CD4-positive, alpha-beta T cell treated with Interferon gamma for 1 hour (primary cell): Measurements from ENCODE around the gene NUP85.
"Not testable (repeated sequence)": the region's sequence is repeated elsewhere in the genome, so short reads cannot be mapped to it uniquely, and the experiment has no call there.

Experiments used
- DNase-seq: peaks from one replicate; pipeline ENCODE4 v3.0.0-alpha.2; 2020

NUP85 gene

DNA sequence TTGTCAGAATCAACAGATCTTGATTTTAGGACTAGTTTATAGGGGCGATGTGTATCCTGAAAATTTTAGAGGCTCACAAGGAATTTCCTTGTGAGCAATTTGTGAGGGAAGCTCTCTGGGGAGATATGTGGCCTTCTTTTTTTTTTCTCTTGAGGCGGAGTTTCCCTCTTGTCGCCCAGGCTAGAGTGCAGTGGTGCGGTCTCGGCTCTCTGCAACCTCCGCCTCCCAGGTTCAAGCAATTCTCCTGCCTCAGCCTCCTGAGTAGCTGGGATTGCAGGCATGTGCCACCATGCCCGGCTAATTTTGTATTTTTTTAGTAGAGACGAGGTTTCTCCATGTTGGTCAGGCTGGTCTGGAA, 1.6 kb downstream of the NUP85 start:
- not testable (repeated sequence) for DNase-seq

DNA sequence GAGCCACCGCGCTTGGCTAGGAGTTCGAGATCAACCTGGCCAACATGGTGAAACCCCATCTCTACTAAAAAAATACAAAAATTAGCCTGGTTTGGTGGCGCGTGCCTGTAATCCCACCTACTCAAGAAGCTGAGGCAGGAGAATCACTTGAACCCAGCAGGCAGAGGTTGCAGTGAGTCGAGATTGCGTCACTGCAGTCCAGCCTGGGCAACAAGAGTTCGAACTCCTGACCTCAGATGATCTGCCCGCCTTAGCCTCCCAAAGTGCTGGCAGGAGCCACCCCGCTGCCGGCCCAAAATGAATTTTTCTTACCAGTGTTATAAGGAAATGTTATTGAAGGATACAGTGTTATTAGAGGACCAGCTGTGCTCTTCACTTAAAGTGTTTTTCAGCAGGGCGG, 2.3 kb downstream of the NUP85 start:
- DNase-seq: no peak

DNA sequence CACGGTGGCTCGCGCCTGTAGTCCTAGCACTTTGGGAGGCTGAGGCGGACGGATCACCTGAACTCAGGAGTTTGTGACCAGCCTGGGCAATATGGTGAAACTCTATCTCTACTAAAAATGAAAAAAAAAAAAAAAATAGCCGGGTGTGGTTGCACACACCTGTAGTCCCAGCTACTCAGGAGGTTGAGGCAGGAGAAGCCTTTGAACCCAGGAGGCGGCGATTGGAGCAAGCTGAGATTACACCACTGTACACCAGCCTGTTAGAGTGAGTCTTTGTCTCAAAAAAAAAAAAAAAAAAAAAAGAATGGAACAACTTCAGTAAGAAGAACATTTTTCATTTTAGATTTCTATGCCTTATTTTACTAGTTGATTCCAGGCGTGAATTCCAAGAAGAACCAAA, 2.7 kb downstream of the NUP85 start:
- DNase-seq: no peak

DNA sequence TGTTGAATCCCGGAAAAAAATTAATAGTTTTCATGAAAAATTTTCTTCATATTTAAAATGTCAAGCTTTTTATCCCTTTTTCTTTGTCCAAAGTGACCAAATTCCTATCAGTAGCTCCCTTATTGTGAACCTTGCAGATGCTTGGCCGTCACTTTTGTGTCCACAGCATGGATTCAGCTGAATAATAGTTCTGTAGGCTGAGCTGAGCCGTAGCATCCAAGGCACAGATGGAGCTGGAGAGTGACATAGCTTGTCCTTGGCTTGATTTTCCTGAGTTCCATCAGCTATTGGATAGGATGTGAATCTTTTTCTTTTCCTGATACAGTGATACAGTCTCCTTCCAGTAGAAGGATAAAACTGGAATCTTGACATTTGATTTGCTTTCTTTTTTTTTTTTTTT, 3.6 kb downstream of the NUP85 start:
- no peak for DNase-seq

DNA sequence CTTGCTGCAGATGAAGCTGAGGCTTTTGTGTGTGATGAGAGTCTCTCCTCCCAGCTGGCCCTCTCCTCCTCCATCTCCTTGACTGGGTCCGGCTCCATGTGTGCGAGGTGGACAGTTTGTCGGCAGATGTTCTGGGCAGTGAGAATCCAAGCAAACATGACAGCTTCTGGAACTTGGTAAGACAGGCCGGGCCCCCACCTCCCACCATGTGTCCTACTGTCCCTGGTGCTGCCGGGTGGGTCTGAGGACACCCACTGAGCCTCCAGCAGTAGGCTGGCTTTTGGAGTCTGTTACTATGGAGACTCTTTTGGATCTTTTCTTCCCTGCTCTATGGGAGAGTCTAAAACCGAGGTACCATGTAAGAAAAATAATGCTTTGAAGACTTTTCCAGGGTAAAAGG, 12.7 kb downstream of the NUP85 start:
- no peak for DNase-seq

DNA sequence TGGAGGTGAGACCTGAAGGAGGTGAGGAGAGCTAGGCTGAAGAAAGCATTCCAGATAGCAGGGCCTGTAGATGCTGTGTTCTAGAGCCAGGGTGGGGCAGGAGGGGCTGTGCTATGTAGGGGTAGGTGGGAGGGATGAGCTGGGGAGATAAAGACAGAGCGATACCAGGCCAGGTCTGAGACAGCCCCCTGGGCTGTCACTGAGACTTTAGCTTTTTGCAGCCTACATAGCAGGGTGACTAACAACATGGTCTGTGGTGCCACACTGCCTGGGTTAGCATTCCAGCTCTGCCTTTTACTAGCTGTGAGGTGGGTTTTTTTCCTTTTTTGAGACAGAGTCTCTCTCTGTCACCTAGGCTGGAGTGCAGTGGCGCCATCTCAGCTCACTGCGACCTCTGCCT, 14.3 kb downstream of the NUP85 start:
- no peak for DNase-seq

DNA sequence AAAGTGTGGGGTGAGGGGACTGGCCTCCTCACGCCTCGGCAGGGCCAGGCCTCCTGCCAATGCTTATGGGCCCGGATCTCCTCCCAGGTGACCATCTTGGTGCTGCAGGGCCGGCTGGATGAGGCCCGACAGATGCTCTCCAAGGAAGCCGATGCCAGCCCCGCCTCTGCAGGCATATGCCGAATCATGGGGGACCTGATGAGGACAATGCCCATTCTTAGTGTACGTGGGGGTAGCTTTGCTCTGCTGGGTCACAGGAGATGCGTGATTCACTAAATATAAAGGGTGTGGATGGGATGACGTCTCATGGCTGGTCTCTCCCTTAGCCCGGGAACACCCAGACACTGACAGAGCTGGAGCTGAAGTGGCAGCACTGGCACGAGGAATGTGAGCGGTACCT, 19.5 kb downstream of the NUP85 start:
- no peak for DNase-seq

DNA sequence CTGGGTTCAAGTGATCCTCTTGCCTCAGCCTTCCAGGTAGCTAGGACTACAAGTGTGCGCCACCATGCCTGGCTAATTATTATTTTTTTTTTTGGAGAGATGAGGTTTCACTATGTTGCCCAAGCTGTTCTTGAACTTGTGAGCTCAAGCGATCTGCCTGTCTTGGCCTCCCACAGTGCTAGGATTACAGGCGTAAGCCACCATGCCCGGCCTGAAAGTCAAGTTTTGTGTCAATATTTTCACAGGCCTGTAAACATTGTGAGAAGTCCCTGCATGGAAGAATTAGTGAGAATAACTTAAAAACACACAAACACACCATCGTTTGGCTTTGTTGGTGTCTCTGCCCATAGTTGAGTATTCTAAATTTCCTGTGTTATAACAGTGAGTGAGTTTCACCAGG, 22.2 kb downstream of the NUP85 start:
- no peak for DNase-seq

DNA sequence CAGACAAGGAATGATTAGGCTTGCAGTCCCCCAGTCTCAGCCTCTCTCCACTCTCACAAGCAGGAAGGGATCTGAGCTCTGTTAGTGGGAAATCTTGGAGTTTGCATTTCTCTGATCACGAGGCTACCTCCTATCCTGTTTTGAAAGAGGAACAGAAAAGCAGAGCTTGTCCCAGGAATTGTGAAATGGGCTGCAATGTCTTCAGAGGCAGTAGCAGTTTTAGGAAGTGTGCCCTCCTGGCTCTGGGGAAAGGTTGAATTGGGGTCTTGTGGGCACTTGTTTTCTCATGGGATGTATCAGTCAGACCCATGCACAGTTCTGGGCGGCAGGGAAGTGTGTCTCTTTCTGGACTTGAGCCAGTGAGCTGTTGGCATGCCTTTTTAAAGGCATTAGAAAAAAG, 22.8 kb downstream of the NUP85 start:
- no peak for DNase-seq

DNA sequence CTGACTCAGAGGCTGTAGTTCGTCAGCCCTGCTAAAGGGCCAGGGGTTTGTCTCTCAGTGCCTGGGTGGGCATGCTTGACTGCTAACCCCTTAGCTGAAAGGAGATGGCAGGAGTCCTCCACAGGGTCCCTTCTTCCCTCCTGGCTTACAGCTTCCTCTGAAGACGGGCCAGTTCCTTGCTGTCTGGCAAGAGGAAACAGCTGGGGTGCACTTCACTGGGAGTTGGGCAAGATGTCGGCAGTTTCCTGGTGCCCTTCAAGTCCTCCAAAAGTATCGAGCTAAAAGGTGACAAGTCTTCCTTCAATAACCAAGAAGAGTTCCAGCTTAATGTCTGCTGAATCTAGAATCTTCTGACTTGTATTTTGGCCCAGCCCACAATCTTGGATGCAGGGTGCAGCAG, 23.4 kb downstream of the NUP85 start:
- DNase-seq: no peak

DNA sequence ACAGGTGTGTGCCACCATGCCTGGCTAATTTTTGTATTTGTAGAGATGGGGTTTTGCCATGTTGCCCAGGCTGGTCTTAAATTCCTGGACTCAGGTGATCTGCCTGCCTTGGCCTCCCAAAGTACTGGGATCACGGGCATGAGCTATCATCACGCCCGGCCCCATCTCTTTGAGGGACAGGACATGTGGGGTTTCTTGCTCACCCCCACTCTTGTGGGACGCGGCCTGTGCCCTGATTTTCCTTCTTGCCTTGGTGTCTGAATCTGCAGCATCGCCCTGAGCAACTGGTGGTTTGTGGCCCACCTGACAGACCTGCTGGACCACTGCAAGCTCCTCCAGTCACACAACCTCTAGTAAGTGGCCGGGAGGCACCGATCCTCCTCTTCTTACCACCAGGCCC, 25.6 kb downstream of the NUP85 start:
- DNase-seq: no peak

DNA sequence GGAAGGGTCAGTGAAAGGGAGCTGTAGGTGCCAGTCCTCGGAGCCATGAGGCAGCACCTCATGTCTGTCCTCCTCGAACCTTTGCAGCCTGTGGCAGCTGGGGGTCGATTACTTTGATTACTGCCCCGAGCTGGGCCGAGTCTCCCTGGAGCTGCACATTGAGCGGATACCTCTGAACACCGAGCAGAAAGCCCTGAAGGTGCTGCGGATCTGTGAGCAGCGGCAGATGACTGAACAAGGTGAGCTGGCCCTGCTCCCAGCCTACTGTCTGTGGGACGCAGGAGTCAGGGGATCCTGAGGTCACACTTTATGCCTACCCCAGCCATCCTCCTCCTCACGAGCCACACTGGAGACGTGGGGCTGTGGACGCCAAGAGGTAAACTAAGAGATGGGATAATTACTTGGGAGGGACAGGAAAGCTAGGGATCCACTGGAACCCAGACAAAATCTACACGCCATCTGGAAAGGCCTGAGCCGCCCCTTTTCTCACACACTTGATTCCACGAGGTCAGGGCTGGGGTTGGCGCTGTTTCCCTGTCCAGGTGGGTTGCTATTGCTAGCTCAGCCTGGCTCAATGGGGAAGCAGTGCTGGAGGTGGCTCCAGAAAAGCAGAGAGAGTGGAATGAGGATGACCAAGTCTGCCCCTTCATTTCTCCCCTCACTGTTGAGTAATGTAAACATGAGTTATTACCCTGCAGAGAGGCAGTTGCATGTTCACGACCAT, 26.4 kb downstream of the NUP85 start:
- DNase-seq: no peak

DNA sequence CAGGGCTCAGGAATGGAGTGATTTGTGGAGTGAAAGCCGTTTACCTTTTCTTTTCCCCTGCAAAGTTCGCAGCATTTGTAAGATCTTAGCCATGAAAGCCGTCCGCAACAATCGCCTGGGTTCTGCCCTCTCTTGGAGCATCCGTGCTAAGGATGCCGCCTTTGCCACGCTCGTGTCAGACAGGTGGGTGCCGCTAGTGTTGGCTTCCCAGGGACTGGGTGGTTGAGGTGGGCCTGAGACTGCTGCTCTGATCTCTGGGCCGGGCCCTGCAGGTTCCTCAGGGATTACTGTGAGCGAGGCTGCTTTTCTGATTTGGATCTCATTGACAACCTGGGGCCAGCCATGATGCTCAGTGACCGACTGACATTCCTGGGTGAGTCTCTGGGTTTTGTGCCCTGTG, 27.3 kb downstream of the NUP85 start:
- no peak for DNase-seq

DNA sequence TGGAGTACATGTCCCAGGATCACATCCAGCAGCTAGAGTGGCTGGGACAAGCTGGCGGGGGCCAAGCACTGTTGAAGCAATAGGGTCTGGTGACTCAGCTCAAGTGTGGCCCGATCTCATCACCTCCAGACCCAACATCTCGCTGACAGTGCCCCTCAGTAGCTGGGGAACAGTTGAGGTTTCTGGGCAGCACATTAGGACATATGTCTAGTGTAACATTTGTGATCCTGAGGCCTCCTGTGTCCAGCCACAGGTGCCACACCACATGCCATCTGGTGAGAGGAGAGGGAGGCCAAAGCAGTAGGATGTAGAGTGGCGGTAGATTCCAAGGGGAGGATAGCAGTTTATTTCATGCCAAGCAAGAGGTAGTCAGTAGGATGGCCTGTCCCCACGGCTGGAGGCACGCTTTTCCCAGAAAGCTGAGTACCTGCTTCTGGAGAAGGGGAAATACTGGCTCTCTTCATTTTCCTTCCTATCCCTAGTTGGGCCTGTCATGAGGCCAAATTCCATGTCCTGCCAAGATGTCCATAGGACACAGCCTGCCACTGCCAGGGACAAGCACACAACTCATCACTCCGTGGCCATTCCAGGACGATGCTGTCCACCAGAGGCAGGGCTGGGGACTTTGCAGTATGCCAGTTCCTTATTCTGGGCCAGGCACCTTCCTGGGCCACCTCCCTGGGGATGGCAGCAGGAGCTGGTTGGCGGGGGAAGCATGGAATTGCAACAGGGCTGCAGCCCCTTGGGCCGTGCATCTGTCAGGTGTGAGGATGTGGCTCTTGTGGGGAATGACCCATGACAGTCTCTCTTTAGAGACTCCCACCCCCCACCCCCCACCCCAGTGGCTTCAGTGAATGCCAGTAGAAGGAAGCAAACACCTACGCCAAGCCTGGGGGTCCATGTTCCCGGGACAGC, 31.9 kb downstream of the NUP85 start:
- no peak for DNase-seq

DNA sequence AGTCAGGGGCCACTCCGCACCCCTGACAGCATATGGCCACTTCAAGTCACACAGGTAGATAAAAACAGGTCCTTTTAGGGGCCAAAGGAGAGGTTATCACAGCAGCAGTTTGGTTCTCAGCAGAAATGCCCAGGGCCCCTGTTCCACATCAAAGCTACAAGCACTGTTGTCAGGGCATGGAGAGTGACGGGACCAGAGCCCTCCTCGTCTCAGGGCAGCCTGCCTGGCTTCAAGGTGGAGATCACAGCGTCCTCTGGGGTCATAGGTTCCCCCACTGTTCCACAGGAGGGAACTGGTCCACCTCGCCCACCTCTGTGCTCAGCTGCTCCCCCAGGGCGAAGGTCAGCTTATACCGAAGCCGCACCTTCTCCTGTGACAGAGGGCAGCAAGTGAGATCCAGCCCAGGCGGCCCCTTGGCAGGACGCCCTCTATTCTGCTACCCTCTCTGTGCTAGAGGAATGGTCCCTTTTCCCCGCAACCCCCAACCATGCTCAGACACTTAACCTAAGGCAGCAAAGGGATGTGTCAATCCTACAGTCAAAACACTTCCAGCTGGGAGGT, 32.6 kb downstream of the NUP85 start:
- DNase-seq: no peak

DNA sequence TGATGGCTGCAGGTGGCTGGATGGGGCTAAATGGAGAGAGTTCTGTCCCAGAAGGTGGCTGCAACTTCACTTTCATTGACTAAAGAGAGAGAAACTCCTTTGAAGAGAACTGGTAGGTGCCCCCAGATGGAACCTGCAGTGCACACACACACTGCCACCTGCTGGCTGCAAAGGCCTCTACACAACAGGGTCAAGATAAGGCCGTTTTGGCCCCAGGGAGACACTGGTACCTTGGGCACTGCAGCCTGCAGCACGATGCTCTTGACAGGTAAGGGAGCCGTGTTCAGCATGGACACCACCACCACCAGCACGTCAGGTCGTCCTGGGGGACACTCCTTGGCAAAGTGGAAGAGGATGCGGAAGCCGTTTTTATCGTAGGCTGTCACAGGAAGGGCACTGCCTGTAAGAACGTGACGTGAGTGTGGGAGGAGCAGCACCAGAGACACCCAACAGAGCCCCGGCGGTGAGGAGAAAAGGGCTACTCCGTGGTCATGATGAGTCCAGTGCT, 33.3 kb downstream of the NUP85 start:
- peak; percentile 64 for DNase-seq

DNA sequence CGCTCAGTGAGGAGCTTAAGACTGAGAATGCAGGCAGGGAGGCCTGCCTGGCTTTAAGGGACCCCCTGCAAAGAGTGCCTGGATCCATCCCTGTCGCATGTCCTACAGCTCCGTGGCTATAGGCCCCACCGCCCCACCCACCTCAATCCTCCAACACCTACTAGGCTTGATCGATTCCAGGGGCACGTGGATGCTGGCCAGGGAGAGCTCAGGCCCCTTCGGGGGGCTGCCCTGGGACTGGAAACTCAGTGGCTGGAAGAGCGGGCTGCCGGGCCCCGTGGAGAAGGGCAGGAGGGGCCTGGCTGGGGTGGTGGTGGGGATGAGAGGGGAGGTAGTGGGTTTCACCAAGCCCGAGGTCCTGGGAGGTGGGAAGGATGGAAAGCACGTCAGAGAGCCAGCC, 33.7 kb downstream of the NUP85 start:
- no peak for DNase-seq

DNA sequence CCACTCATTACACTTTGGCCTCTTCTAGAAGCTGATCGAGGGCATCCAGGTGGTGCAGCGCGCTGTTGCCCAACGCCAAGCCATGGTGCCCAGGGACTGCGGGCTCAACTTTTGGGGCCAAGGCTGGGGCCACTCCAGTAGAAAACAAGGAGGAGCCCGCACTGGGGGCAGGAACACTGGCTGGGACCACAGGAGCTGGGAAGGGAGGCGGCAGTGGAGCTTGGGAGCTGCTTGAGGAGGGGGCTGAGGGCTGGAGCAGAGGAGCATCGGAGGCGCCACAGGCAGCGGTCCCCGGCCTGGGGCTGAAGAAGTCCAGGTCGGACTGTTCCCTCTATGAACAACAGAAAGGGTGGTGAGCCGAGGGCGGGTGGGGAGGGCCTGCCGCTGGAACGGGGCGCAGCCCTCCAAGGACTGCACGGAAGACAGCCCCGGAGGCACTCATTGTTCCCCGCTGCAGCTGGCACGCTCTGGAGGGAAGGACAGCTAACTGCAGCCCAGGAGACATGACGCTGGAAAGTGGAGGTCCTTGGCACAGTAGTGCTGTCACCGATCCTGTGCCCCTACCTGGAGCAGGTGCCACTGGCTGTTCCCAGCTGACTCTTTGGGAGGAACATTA, 34.4 kb downstream of the NUP85 start:
- DNase-seq: no peak

DNA sequence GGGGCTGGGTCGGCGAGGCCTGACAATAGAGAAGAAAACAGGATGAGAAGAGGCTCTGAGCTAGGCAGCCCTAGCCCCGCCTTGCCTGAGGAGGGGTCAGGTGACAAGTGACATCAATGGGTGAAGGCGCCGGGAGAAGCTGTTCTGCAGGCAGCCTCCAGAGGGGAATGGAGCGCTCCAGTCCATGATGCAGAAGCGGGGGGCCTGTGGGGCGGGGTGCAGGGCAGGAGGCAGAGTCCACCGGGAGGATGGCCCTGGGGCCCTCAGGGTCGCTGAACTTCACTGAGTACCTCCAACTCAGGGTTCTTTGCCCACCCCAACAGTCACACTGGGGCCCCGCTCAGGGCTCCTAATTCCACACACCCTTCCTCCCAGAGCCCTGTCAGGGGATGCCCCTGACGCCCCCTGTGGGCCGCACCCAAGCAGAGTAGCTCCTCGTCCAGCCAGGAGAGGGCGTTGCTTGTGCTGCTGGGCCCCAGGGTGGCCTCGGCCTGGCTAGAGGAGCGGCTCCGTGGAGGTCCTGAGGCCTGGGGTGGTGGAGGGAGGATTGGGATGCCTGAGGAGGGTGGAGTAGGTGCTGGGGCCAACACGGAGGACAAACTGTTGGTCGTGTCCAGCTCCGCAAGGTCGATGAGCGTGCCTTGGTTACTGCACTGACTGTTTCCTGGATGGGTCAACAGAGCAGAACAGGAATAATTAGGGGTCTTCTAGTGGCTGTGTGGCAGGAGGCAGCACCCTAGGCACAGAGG, 35.1 kb downstream of the NUP85 start:
- DNase-seq: peak; percentile 10

DNA sequence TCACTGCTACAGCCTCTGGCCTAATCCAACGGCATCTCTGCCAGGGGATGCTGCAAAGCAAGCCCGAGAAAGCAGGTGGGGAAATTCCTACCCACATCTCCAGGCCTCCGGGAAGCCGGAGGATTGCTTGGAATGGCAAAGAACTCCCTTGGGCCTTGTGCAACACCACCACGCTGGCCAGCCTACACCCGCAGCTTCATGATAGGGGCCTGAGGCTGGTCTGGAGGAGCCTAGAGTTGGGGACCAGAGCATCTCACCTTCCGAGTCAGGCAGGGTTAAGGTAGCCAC, 35.6 kb downstream of the NUP85 start:
- DNase-seq: no peak

DNA sequence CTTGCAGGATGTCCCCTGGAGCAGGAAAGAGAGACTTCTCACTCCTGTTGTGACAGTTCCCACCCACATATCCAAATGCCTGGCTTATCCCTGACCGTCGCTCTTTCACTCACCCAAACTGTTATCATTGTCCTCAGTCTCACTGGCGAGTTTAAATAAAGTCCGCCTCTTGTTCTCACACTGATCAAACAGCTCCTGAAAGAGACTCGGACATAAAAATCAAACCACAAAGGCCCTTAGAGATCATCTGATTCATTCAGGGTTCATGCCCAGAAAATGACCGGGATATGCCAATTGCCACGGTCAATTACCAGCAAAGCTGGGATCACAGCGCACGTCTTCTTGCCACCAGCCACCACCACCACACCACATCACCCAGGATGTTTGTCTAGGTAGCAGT, 36.0 kb downstream of the NUP85 start:
- no peak for DNase-seq

DNA sequence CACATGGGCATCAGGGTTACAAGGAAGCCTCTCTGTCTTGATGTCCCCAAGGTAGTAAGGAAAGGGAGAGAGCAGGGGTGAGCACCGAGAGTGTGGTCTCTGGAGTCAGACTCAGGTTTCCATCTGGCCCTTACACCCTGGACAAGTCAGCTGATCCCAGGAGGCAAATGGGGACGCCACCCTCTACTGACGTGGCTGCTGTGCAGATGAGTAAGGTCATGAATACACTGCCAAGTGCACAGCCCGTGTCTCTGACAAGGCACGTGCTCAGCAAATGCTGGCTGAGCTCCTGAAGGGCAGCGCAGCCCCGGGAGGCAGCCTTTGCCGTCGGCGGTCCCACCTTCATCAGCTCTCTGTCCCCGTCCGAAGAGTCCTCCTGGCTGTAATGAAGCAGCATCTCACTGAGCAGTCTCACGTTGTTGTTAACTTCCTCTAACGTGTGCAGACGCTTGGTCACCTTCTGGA, 36.5 kb downstream of the NUP85 start:
- no peak for DNase-seq

DNA sequence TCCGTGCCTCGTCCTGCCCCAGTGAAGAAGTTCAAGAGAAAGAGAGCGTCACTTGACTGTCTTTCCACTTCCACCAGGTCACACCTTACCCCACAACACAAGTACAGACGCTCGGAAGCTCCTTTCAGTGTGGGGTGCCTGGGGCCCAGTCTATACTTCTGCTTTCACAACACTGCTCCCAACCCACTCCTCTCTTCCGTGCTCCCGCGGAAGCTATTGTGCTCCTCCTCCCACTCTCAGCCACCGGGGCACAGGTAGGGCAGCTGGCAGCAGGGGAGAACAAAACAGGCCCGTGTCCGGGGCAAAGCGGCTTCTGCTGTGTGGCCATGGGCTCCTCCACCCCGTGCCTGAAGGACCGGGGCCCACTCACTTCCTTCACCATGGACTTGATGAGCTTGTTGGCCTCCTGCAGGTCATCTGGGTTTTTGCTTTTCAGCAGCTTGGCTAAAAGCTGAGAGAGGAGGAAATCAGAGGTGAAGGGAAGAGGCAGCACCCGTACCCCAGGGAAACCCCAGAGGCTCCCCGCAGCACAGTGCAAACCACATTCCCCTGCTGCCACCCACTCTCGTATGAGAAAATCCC, 37.1 kb downstream of the NUP85 start:
- DNase-seq: peak; percentile 40
